ENCODE data around the gene MSI2.

DNA sequence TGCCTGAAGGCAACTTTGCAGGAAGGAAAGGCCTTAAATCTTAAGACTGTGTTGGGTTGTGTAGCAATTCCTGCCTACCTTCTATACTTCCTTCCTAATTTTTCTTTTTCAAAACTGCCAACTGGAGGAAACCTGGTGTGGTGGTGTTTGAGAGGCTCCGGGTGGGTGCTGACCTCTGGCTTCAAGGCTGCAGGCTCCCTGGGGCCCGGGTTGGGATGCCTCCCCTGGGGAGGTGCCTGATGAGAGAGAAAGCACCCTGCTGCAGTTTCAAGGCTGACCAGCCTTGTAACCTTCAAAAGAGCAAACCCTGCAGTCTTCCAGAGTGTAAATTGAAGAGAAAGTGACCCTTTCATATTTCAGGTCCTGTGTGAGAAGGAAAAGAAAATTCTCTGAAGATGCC is 55.9 kb downstream of the MSI2 start:
- TF ChIP-seq FOXK2 (IDR thresholded peaks at IDR 0.05) (no peak), SUZ12 (IDR thresholded peaks at IDR 0.05) (no peak)

All from HEK293T (cell line).